Activated CD8-positive, alpha-beta T cell treated with anti-CD3 and anti-CD28 coated beads, Interleukin-2, amount 10 ng/mL, durations not matched to agents 7 days and 5 days (primary cell): ENCODE measurements around the gene FCN1. TPM values are rescaled to one million over a fixed set of nuclear protein-coding genes. Genes with fewer than 3 reads are reported as not detected.

ENCODE experiments used
- ATAC-seq: fragments of 150-1000 bp; cut with Tn5 transposase; one replicate; pipeline ENCODE4 v1.10.0; 2021; ENCODE audit warnings: moderate library complexity
- CTCF ChIA-PET: fragments of 350-600 bp; sonication (Branson Sonifier 250); formaldehyde crosslinking; loops from one replicate; lab custom pipeline; 2021; ENCODE audit warnings: antibody characterized with exemption; lab: Charles Lee
- POLR2A ChIA-PET: fragments of 350-600 bp; sonication (Branson Sonifier 250); formaldehyde crosslinking; loops from one replicate; lab custom pipeline; 2021; ENCODE audit warnings: antibody characterized with exemption; lab: Charles Lee
- DNase-seq: peaks from one replicate; pipeline ENCODE4 v3.0.0-alpha.2; 2020
- H3K27ac Mint-ChIP-seq: one replicate; pipeline ENCODE4 v1.8.0; 2021; ENCODE audit warnings: mild to moderate bottlenecking, mixed read lengths
- H3K27me3 Mint-ChIP-seq: one replicate; pipeline ENCODE4 v1.8.0; 2021; ENCODE audit warnings: low read depth, mixed read lengths
- H3K36me3 Mint-ChIP-seq: one replicate; pipeline ENCODE4 v1.8.0; 2021; ENCODE audit warnings: low read depth, mixed read lengths
- H3K4me1 Mint-ChIP-seq: one replicate; pipeline ENCODE4 v1.8.0; 2021; ENCODE audit warnings: low read depth, mixed read lengths
- H3K4me3 Mint-ChIP-seq: one replicate; pipeline ENCODE4 v1.8.0; 2021; ENCODE audit warnings: mild to moderate bottlenecking, mixed read lengths
- H3K9me3 Mint-ChIP-seq: one replicate; pipeline ENCODE4 v1.8.0; 2022; ENCODE audit warnings: mixed read lengths; ENCODE audit not compliant: insufficient read depth
- total RNA-seq, 2 experiments: library from RNA; stranded (reverse); gene quantifications; one replicate each; pipeline ENCODE4 v1.2.3, GENCODE V29; 2021

Gene FCN1
- total RNA-seq, 2 experiments from 2014 or later, result not detected

DNA sequence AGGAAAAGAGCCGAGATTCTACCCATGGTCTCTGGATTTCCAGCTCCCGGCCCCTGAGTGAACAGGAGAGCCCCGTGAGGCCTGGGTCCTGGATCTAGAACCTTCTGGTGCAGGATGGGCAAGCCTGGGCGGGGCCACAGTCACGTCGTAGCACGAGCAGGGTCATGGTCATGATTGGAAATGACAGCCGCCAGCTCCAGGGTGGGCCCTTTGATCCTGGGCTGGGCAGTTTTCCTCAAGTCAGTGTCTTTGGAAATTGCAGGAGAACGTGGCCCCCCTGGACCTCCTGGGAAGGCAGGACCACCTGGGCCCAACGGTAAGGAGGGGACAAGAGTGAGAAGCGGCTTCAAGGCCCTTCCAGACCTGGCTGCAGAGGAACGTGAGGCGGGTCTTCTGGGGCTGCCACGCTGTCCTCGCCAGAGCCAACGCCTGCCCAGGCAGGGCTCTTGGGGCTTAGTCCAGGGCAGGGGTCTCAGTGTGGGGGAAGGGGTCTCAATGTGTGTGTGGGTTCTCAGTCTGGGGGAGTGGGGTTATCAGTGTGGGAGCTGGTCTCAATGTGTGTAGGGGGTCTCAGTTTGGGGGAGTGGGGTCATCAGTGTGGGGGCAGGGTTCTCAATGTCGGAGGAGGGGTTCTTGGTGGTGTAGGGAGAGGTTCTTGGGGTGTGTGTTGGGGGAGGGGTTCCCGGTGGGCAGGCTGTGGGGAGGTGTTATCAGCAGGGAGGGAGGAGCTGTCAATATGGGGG is 34.5 kb downstream of the FCN1 start:
- ChIA-PET POLR2A (interaction anchor here (0.6 kb wide), 1 partner anchor 103 kb away, joined by 3 read pairs; no protein-coding TSS in a partner anchor), CTCF (no interaction called here)
- Mint-ChIP-seq H3K4me3 (no peak overlapping the region), H3K4me1 (no peaks in the 10 kb centered on the region), H3K9me3 (no peaks in the 10 kb centered on the region), H3K36me3 (no peaks in the 10 kb centered on the region), H3K27me3 (no peaks in the 10 kb centered on the region), H3K27ac (no peak overlapping the region)
- DNase-seq, result peak; percentile 8
- no peak for ATAC-seq

- POLR2A ChIA-PET, result no interaction called here
- H3K4me1 Mint-ChIP-seq, result no peaks in the 10 kb centered on the region
- H3K9me3 Mint-ChIP-seq, result no peaks in the 10 kb centered on the region
- CTCF ChIA-PET, result no interaction called here
- H3K36me3 Mint-ChIP-seq, result no peaks in the 10 kb centered on the region
- peaks cover 2% of the 10 kb centered on the region for H3K27me3 Mint-ChIP-seq
- no peak overlapping the region for H3K27ac Mint-ChIP-seq
- ATAC-seq (no peak), DNase-seq (no peak)
- H3K4me3 Mint-ChIP-seq, result no peak overlapping the region
Observed at GRCh38 chr9:134882204-134882785, 35.4 kb downstream of the FCN1 start.

GRCh38 chr9:134881313-134881670 is 36.4 kb downstream of the FCN1 start:
- DNase-seq (no peak), ATAC-seq (no peak)
- ChIA-PET POLR2A (no interaction called here), CTCF (no interaction called here)
- H3K4me3 Mint-ChIP-seq, result no peak overlapping the region
- H3K27me3 Mint-ChIP-seq, result peaks cover 2% of the 10 kb centered on the region
- no peaks in the 10 kb centered on the region for H3K4me1 Mint-ChIP-seq
- no peak overlapping the region for H3K27ac Mint-ChIP-seq
- no peaks in the 10 kb centered on the region for H3K9me3 Mint-ChIP-seq
- no peaks in the 10 kb centered on the region for H3K36me3 Mint-ChIP-seq

- no peaks in the 10 kb centered on the region for H3K9me3 Mint-ChIP-seq
- ATAC-seq (no peak), DNase-seq (peak; percentile 5)
- ChIA-PET CTCF (no interaction called here), POLR2A (no interaction called here)
- H3K27ac Mint-ChIP-seq, result no peak within 1 kb of the TSS
- no peaks in the 10 kb centered on the region for H3K4me1 Mint-ChIP-seq
- H3K4me3 Mint-ChIP-seq, result no peak within 1 kb of the TSS
- no peaks in the 10 kb centered on the region for H3K36me3 Mint-ChIP-seq
- peaks cover 2% of the 10 kb centered on the region for H3K27me3 Mint-ChIP-seq
Observed at GRCh38 chr9:134880484-134881312, 37.0 kb downstream of the FCN1 start, which contains the start of gene FCN2. Gene FCN2, plus strand, starts transcription at chr9:134880810. Its CDS starts 12 bp downstream, at chr9:134880822.

- POLR2A ChIA-PET, result interaction anchor here (0.6 kb wide), 1 partner anchor 1403 kb away, joined by 3 read pairs; no protein-coding TSS in a partner anchor
- H3K27ac Mint-ChIP-seq, result no peak overlapping the region
Observed at GRCh38 chr9:134879664-134880483, 37.8 kb downstream of the FCN1 start.

DNA sequence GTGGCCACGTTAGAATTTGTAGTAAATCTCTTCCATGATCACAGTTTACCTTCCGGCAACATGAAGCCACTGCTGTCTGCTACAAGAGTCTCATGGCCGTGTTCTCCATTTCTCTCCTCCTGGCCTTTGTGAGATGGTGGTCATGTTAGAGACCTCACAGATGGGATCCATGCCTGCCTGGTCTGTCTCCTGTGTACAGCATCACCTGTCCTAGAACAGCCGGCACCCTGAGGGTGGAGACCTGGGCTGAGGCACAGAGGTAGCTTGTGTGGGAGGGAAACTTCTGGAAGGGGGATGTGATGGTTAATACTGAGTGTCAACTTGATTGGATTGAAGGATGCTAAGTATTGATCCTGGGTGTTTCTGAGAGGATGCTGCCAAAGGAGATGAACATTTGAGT is 40.2 kb downstream of the FCN1 start:
- ChIA-PET POLR2A (no interaction called here), CTCF (no interaction called here)
- no peak for DNase-seq
- H3K9me3 Mint-ChIP-seq, result no peaks in the 10 kb centered on the region
- H3K4me3 Mint-ChIP-seq, result no peak overlapping the region
- no peaks in the 10 kb centered on the region for H3K4me1 Mint-ChIP-seq
- H3K27ac Mint-ChIP-seq, result no peak overlapping the region
- H3K27me3 Mint-ChIP-seq, result peaks cover 2% of the 10 kb centered on the region
- no peaks in the 10 kb centered on the region for H3K36me3 Mint-ChIP-seq
- ATAC-seq, result no peak

More at GRCh38 chr9:134879664-134880483, 37.8 kb downstream of the FCN1 start:
- H3K27me3 Mint-ChIP-seq, result peaks cover 2% of the 10 kb centered on the region
- H3K4me1 Mint-ChIP-seq, result no peaks in the 10 kb centered on the region
- no peaks in the 10 kb centered on the region for H3K9me3 Mint-ChIP-seq
- CTCF ChIA-PET, result no interaction called here
- DNase-seq (peak; percentile 16), ATAC-seq (no peak)
- H3K4me3 Mint-ChIP-seq, result no peak overlapping the region
- no peaks in the 10 kb centered on the region for H3K36me3 Mint-ChIP-seq

- no peak for ATAC-seq
- H3K9me3 Mint-ChIP-seq, result no peaks in the 10 kb centered on the region
- no peak overlapping the region for H3K4me3 Mint-ChIP-seq
- POLR2A ChIA-PET, result no interaction called here
- H3K36me3 Mint-ChIP-seq, result no peaks in the 10 kb centered on the region
- no peaks in the 10 kb centered on the region for H3K4me1 Mint-ChIP-seq
- CTCF ChIA-PET, result no interaction called here
- no peak overlapping the region for H3K27ac Mint-ChIP-seq
- DNase-seq, result no peak
- H3K27me3 Mint-ChIP-seq, result peaks cover 2% of the 10 kb centered on the region
Observed at GRCh38 chr9:134875371-134875770, 42.3 kb downstream of the FCN1 start.

GRCh38 chr9:134872482-134873231 is 45.1 kb downstream of the FCN1 start:
- Mint-ChIP-seq H3K9me3 (no peaks in the 10 kb centered on the region), H3K27ac (no peak overlapping the region), H3K27me3 (peaks cover 2% of the 10 kb centered on the region), H3K36me3 (no peaks in the 10 kb centered on the region), H3K4me1 (no peaks in the 10 kb centered on the region), H3K4me3 (no peak overlapping the region)
- ChIA-PET POLR2A (no interaction called here), CTCF (no interaction called here)
- DNase-seq (no peak), ATAC-seq (no peak)

GRCh38 chr9:134871697-134872340 is 45.9 kb downstream of the FCN1 start:
- ChIA-PET CTCF (no interaction called here), POLR2A (no interaction called here)
- DNase-seq (no peak), ATAC-seq (no peak)
- Mint-ChIP-seq H3K4me3 (no peak overlapping the region), H3K9me3 (no peaks in the 10 kb centered on the region), H3K4me1 (no peaks in the 10 kb centered on the region), H3K27ac (no peak overlapping the region), H3K27me3 (no peaks in the 10 kb centered on the region), H3K36me3 (no peaks in the 10 kb centered on the region)

DNA sequence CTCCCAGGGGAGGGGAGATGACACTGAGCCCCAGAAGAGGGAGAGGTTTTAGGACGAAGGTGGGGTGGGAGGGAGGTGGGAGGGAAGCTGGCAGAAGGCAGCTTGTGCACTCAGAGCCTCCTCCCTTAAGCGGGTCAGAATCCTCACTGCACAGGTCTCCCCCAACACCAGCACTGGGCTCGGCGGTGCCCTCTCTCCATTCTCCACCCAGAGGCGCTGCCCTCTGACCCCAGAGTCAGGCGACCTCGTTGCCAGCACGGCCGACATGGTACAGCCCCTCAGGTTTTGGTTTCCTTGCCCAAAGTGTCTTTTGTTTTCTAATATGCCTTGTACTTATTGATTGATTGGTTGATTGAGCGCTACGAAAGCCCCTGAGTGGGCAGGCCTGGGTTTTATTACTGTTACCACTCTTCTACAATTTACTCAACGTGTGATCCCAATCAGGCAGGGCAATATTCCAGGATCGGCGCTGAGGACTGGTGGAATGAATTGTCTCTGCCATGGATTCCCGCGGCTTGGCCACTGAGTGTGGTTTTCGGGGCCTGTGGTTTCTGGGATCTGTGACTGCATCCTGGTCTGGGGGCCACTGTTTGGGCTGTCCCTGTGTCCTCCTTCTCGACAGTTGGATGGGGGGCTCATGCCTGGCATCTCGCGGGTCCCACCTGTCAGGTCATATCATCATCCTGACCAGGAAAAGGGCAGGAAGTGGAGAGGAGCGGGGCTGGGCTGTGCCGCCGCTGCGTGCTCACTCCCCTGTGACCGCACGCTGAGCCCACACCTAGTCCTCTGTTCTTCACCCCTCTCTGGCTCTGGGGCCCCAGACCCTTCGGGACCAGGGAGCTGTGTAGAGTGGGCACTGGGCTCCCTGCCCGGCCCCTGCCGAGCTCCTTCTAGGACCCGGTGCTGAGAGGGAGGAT is 46.7 kb downstream of the FCN1 start:
- no peaks in the 10 kb centered on the region for H3K36me3 Mint-ChIP-seq
- H3K9me3 Mint-ChIP-seq, result no peaks in the 10 kb centered on the region
- CTCF ChIA-PET, result no interaction called here
- POLR2A ChIA-PET, result no interaction called here
- no peak overlapping the region for H3K4me3 Mint-ChIP-seq
- H3K27me3 Mint-ChIP-seq, result no peaks in the 10 kb centered on the region
- no peaks in the 10 kb centered on the region for H3K4me1 Mint-ChIP-seq
- no peak for ATAC-seq
- H3K27ac Mint-ChIP-seq, result no peak overlapping the region
- DNase-seq, result no peak
